Stimulated activated CD4-positive, alpha-beta T cell treated with anti-CD3 and anti-CD28 coated beads, Interleukin-12 subunit alpha, Interleukin-12 subunit beta, amount 100 ng/mL, for 48 hours (primary cell): ENCODE measurements around the gene TRAFD1.
A peak's percentile ranks its signal among the peaks of the same experiment; 100 is the strongest.

Source experiments
- DNase-seq, 3 donors: peaks; one replicate each; pipeline ENCODE4 v3.0.0-alpha.2; 2020; ENCODE audit warnings: low read depth in 2 of 3, low spot score in 1 of 3

TRAFD1 gene

GRCh38 chr12:112198120-112198733, 72.9 kb downstream of the TRAFD1 start:
- peak; percentile 29 to 39 (median 30) for DNase-seq

DNA sequence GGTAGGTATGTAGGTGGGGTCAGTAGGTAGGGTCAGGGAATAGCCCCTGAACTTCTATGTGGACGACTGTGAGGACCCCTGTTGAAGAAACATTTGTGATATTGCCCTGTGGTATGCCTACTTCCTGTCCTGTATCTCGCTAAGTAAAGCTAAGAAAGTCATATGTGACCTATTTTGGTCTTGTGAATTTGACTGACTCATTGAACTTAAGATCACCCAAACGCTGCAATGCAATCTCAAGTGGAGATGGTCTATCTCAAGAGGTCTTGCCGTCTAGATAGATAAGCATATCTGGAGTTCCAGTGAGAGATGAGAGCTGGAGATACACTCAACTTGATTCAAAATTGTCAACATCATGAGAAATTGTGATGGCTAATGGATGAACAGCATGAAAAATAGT, 73.8 kb downstream of the TRAFD1 start:
- no peak for DNase-seq
